GM19351 (cell line): ENCODE results near the gene LEKR1.

Source experiments
- ATAC-seq: cut with Tn5 transposase; IDR thresholded peaks from one replicate; pipeline ENCODE4 v1.9.1; 2021; ENCODE audit warnings: mild to moderate bottlenecking, moderate library complexity; ENCODE audit not compliant: unreplicated experiment

The LEKR1 gene

GRCh38 chr3:157045238-157045850, 219.2 kb downstream of the LEKR1 start:
- no peak for ATAC-seq

- peak; percentile 66 for ATAC-seq
Measured at GRCh38 chr3:157046520-157046919, 220.4 kb downstream of the LEKR1 start.

GRCh38 chr3:157051055-157051454, 224.9 kb downstream of the LEKR1 start:
- ATAC-seq = peak; percentile 58

- no peak for ATAC-seq
Measured at GRCh38 chr3:157051591-157051990, 225.4 kb downstream of the LEKR1 start.

DNA sequence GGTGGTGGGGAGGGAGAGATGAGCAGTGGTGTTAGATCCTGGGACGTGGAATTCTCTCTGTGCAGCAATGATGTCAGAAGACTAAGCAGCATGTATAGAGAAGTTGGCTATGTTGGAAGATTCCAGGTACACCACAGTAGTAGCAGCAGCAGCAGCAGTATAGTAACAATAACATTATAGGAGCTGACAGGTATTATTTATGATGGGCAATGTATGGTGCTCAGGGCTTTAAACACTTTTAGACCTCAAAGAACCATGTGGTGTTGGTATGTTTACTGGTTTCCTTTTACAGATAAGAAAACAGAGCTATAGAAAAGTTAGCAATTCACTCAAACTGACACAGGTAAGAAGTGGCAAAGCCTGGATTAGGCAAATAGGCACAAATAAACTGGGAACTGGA, 229.9 kb downstream of the LEKR1 start:
- ATAC-seq = no peak

DNA sequence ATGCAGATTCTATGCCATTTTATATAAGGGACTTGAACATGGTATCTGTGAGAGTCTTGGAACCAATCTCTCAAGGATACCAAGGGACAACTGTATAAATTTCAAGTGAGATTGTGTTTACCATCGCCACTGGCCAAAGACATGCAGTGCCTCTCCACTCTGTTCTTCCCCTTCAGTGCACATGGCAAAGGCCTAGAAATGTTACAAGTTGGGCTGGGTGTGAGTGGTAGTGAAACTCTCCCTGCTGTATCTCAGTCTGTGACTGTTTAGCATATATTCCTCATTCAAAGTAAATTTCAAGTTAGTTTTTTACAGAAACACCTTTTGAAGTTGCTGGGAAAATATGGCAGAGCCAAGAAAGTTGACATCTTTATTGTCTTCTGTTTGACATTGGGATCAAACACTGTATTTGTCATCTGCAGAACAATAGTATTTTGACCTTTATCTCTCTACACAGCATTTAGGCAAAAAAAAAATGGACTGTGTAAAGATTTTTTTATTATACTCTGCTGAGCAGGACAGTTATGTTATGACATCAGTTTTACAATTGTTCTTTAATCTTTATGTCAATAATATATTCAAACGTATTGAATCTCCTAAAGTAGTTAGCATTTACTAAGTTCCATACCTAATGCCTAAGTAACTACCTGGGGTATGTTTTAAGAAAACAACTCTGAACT, 232.4 kb downstream of the LEKR1 start:
- ATAC-seq = peak; percentile 29

DNA sequence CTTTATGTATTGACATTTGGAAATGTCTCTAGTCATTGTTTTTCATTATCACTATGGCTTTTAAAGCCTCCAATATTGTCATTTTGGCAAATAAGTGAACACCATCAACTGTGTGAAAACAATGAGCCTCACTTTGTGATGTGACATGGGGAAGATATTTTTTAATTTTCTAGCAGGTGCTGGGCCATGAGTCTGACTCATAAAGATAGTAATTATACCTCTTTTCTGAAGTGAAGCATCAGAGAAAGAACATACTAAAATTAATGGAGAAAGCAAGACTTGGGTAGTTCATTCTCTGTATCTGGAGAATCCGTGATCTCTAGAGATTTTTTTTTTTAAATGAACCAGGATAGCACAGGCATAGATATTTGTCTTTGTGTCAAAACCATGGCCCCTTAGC, 233.0 kb downstream of the LEKR1 start:
- peak; percentile 68 for ATAC-seq

DNA sequence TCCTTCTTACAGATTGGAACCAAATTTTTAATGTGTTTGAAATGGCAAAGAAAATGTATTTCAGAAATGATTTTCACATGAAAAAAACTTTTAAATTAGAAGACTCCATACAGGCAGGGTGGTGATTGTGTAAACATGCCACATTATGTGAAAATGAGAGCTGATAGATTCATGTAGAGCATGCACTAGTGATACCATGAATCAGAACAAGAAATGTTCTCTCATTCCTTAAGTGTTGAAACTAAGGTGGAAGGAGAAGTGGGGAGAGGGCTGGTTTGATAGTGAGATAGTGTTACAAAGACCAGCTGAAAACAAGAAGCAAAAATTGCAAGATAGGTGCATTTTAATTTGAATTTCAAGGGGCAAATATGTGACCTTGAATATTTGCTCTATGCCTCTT, 233.5 kb downstream of the LEKR1 start:
- ATAC-seq = peak; percentile 75

GRCh38 chr3:157061265-157061664, 235.1 kb downstream of the LEKR1 start:
- ATAC-seq = no peak

- no peak for ATAC-seq
Measured at GRCh38 chr3:157063469-157063868, 237.3 kb downstream of the LEKR1 start.

DNA sequence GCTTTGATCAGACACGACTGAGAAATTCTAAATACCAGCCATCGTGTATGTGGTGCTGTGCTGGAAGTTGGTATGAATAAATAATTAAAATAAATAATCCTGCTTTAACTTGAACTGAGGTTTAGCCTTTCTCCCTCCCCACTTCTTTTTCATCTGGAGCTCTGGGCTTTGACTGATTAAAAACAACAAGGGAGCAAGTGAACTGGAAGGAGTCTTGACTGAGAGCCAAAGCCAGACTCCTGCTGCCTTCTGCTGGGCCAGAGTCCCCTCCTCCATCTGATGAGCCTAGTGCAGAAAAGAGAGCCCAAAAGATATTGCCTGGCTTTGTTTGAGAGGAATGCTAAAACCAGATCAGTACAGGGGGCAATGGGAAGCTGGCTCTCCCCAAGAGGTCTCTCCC, 237.8 kb downstream of the LEKR1 start:
- peak; percentile 1 for ATAC-seq

- ATAC-seq = peak; percentile 69
Measured at GRCh38 chr3:157064402-157064801, 238.2 kb downstream of the LEKR1 start.

DNA sequence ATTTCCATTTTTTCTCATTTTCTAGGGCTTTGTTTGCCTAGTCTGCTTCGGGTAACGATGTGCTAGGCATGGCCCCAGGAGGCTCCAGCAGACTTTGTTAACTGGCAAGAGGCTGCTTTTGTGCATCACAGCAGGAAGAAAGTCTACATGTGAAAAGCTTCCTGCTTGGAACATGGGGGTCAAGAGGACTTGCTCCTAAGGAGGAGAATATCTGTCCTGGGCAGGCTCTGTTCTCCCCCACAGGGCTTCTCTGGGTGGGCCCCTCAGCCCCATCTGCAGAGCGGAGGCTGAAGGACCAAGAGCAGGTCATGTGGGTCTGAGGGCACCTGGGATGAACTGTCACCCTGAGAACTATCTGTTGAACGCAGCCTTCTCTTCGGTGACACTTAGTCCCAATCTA, 239.0 kb downstream of the LEKR1 start:
- ATAC-seq = no peak

DNA sequence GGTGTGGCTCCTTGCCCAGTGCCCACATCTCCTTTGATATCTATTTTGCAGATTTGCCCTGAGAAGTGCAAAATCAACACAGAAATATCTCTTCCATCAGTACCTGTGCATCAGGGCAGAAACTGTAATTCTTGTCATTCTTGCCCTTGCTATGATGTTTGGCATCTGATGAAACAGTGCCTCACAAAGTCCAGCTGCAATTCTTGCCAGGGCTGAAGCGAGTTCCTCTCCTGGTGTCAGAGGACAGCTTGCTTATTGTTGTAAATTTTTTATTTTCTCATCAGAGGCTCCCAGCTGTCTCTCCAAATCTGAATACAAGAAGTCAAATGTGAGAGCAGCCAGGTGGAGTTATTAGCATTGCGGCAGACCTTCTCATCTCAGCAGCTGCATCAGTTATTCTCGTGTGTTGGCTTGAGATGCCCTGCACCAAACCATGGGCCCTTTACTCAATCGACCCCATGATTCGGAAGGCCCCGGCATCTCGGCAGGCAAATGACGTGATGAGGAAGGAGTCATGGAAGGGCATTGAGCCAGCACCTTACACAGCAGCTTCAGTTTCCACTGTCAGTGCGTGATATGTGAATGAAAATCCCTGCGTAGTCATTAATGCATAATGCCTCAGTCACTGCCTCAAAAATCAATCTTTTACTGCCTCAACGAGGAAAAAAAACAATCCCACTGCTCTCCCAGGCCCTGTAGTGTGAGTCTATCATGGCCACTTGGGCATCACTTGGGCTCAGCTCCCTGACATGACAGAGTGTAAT, 240.4 kb downstream of the LEKR1 start:
- no peak for ATAC-seq

DNA sequence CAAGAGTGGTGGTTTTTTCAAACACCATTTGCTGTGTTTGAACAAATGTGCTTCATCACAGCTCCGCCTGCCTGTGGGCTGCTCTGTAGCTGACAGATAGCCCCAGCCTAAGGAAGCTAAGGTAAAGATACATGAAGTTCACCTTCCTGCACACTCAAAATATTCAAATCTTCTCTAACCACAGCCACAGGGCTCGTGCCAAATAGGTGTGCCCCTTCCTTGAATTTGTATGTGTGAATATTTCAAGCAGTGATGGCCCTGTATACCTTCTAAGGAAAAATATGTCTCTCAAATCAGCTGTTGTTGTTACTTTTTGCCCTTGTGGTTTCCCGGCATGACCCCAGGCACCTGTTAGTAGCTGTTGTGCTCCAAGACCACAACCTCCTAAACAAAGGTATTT, 241.0 kb downstream of the LEKR1 start:
- peak; percentile 53 for ATAC-seq

- no peak for ATAC-seq
Measured at GRCh38 chr3:157069406-157069805, 243.3 kb downstream of the LEKR1 start.

GRCh38 chr3:157069846-157070677, 243.9 kb downstream of the LEKR1 start:
- ATAC-seq = no peak

DNA sequence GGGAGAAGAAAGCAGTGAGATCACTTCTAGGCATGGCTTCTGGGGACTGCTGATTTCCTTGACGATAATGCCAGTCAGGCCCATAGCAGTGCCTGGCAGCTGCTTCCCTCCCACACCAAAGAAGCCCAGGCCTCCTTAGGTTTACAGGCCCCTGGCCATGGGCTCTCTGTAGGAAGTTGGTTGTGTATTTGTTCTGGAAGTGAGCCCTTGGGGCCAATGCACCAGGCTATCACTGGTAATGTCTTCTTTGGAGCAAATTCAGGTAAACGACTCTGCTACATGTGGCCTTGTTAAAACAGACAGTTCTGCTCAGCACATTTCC, 244.5 kb downstream of the LEKR1 start:
- ATAC-seq = no peak

DNA sequence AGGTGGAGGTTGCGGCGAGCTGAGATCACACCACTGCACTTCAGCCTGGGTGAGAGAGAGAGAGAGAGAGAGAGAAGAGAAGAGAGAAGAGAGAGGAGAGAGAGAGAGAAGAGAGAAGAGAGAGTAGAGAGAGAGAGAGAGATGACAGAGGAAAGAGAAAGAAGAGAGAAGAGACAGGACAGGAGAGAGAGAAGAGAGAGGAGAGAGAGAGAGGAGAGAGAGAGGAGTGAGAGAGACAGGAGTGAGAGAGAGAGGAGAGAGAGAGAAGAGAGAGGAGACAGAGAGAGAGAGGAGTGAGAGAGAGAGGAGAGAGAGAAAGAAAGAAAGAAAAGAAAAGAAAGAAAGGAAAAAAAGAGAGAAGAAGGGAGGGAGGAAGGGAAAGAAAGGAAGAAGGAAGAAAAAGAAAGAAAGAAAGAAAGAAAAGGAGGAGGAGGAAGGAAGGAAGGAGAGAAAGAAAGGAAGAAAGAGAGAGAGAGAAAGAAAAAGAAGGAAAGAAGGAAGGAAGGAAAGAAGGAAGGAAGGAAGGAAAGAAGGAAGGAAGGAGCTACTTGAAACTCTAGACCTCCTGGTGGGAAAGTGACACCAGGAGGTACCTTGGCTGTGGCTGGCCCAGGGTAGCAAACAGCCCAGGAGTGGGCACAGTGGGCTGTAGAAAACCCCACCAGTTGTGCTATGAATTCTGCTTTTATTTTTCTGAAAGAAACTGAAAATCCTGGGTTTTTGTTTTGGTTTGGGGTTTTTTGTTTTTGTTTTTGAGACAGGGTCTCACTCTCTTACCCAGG, 245.8 kb downstream of the LEKR1 start:
- ATAC-seq = no peak

DNA sequence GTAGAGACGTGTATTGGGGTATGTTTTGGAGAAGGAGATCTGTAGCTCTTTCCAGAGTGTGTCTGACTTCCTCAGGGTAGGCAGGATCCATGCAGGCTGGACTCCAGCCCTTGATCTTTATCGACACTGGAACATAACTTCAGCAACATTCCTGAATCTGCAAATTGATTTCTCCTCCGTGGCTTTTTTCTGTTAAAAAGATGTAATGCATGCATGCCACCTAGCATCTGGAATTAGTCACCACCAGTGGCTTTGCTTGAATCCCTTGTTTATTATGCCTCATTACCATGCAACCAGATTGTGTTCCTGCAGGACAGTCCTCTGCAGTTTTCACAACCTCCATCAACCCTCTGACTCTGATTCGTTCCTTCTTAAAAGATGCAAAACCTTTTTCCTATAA, 247.7 kb downstream of the LEKR1 start:
- ATAC-seq = no peak

DNA sequence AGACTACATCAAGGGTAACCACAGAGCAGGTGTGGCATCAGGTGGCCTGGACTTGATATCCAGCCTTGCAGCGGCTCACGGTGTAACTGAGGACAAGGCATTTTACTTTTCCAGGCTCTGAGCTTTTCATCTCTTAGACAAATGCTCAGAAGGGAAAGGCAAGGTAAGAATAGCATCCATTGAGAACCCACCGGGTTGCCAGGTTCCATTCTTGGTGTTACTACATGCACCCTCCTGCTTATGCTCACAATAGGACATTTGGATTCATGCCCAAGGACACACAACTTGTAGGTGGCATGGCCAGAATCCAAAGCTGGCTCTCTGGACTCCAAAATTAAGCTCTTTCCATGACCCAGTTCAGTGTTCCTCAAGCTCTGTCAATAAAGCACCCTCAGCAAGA, 248.3 kb downstream of the LEKR1 start:
- no peak for ATAC-seq
